ENCODE results near the gene SYNGR2. TPM values are rescaled to one million over a fixed set of nuclear protein-coding genes. Genes with fewer than 3 reads are reported as not detected.
A peak's percentile ranks its signal among the peaks of the same experiment; 100 is the strongest.

Gene SYNGR2
- total and polyA plus RNA-seq, 9 of the 15 experiments (the other 6 are each of a cell fraction or from before 2014, with no cell fraction given) = 1.4 to 173 (median 87.8) TPM

- FAIRE-seq (no peak), ATAC-seq (no peak), DNase-seq (ENCODE audit: extremely low read depth in 1 of 4, low spot score in 3 of 4) (no peak)
- TF ChIP-seq ZBTB8A (IDR thresholded peaks at IDR 0.05; ENCODE audit: partially characterized antibody) (no peak), MED1 (CRISPR knock-in tag; IDR thresholded peaks at IDR 0.05; ENCODE audit: borderline replicate concordance) (0 out of 2 replicates have a peak, but pooled peaks have one; percentile 55), POLR2G (IDR thresholded peaks at IDR 0.05; ENCODE audit: low read depth, low read length) (peak; percentile 7; the same call in 1 of the 2 replicates)
- H4K20me1 ChIP-seq (replicated peaks; ENCODE audit: control insufficient read depth, insufficient read depth, low read length) = no peaks in the 10 kb centered on the region; the same call in 1 of the 2 replicates
- H3K9me3 ChIP-seq (replicated peaks; ENCODE audit: control insufficient read depth, insufficient read depth, low read depth, low read length) = no peaks in the 10 kb centered on the region
- H3K4me3 ChIP-seq = no peak overlapping the region
- no peak overlapping the region for H2AFZ ChIP-seq (ENCODE audit: low read depth, low read length)
- no peaks in the 10 kb centered on the region for H3K27me3 ChIP-seq (ENCODE audit: control insufficient read depth in 2 of 2, insufficient read depth in 2 of 2, low read length in 2 of 2)
- peaks cover 73% of the 10 kb centered on the region for H3K36me3 ChIP-seq (ENCODE audit: control insufficient read depth, insufficient read depth, low read length)
- H3K4me2 ChIP-seq (ENCODE audit: insufficient read depth, low read length) = no peak overlapping the region
- intact Hi-C loops (cut with micrococcal nuclease) = loop anchor here (5.0 kb wide), 1 partner anchor 43 kb away; the partner anchor contains the start of gene SYNGR2
- no TSS peak for BruUV-seq (replicated peaks)
- POLR2A ChIA-PET = interaction anchor here (0.8 kb wide), 1 partner anchor 11 kb away, joined by 3 read pairs; no protein-coding TSS in a partner anchor
- in situ Hi-C loops (cut with MboI) = no loop called here
- no peak overlapping the region; the same call in 2 of the 3 replicates for H3K27ac ChIP-seq (ENCODE audit: extremely low read depth, low read depth, low read length)
- CTCF ChIA-PET (ENCODE audit: low intra/inter-chr PET ratio) = no interaction called here
- WGBS (ENCODE audit: insufficient coverage, low coverage, missing lambda C conversion rate) = 87% methylated on average over 4 of the region's 12 CpGs
- peaks cover 76% of the 10 kb centered on the region for H3K79me2 ChIP-seq (ENCODE audit: control insufficient read depth, insufficient read depth, low read length)
- H3K4me1 ChIP-seq (replicated peaks in 1 of 2; ENCODE audit: control insufficient read depth in 2 of 2, insufficient read depth in 2 of 2, low read length in 2 of 2) = peaks cover 16 to 79% of the 10 kb centered on the region in 2 experiments
- peak overlapping the region in 1 of 2 experiments; percentile 84; a peak in 2 of 4 replicates for H3K9ac ChIP-seq (ENCODE audit: insufficient read depth in 1 of 2, low read depth in 2 of 2, low read length in 2 of 2)
- H3K9me1 ChIP-seq (ENCODE audit: control insufficient read depth, insufficient read depth, low read length) = no peaks in the 10 kb centered on the region
These were observed 43.6 kb upstream of the SYNGR2 start for GRCh38 chr17:78124836-78125137.

GRCh38 chr17:78125138-78125913 is 43.1 kb upstream of the SYNGR2 start:
- Histone ChIP-seq H3K9ac (ENCODE audit: insufficient read depth in 1 of 2, low read depth in 2 of 2, low read length in 2 of 2) (peak overlapping the region; percentile 82 to 95; a peak in 3 of 4 replicates), H4K20me1 (replicated peaks; ENCODE audit: control insufficient read depth, insufficient read depth, low read length) (no peaks in the 10 kb centered on the region; the same call in 1 of the 2 replicates), H3K9me1 (ENCODE audit: control insufficient read depth, insufficient read depth, low read length) (no peaks in the 10 kb centered on the region), H3K4me1 (replicated peaks in 1 of 2; ENCODE audit: control insufficient read depth in 2 of 2, insufficient read depth in 2 of 2, low read length in 2 of 2) (peaks cover 22 to 85% of the 10 kb centered on the region in 2 experiments), H3K4me2 (ENCODE audit: insufficient read depth, low read length) (no peak overlapping the region), H3K4me3 (no peak overlapping the region), H3K27me3 (ENCODE audit: control insufficient read depth in 2 of 2, insufficient read depth in 2 of 2, low read length in 2 of 2) (no peaks in the 10 kb centered on the region), H3K36me3 (ENCODE audit: control insufficient read depth, insufficient read depth, low read length) (peaks cover 68% of the 10 kb centered on the region), H3K27ac (ENCODE audit: extremely low read depth, low read depth, low read length) (no peak overlapping the region; the same call in 2 of the 3 replicates), H2AFZ (ENCODE audit: low read depth, low read length) (no peak overlapping the region), H3K79me2 (ENCODE audit: control insufficient read depth, insufficient read depth, low read length) (peaks cover 80% of the 10 kb centered on the region), H3K9me3 (replicated peaks; ENCODE audit: control insufficient read depth, insufficient read depth, low read depth, low read length) (no peaks in the 10 kb centered on the region)
- intact Hi-C loops (cut with micrococcal nuclease) = loop anchor here (5.0 kb wide), 1 partner anchor 42 kb away; the partner anchor contains the start of gene SYNGR2
- WGBS (ENCODE audit: insufficient coverage, low coverage, missing lambda C conversion rate) = 96% methylated on average over 25 of the region's 39 CpGs
- BruUV-seq (replicated peaks) = no TSS peak
- no peak for FAIRE-seq
- TF ChIP-seq RBFOX2 (IDR thresholded peaks at IDR 0.05; ENCODE audit: low read depth, low read length) = peak; percentile 54
- TF ChIP-seq ZNF644 (tag; IDR thresholded peaks at IDR 0.05; ENCODE audit: low read depth) = no peak
- no peak for TF ChIP-seq ZKSCAN3 (CRISPR knock-in tag; IDR thresholded peaks at IDR 0.05)
- TF ChIP-seq RBM14 (IDR thresholded peaks at IDR 0.05; ENCODE audit: borderline replicate concordance, insufficient read depth, low read depth, low read length) = no peak
- TF ChIP-seq ZNF609 (CRISPR knock-in tag; IDR thresholded peaks at IDR 0.05; ENCODE audit: borderline replicate concordance) = 0 out of 2 replicates have a peak, but pooled peaks have one; percentile 48
- ChIA-PET POLR2A (interaction anchor here (0.8 kb wide), 1 partner anchor 11 kb away, joined by 3 read pairs; no protein-coding TSS in a partner anchor), CTCF (ENCODE audit: low intra/inter-chr PET ratio) (no interaction called here)
- no peak for ATAC-seq
- in situ Hi-C loops (cut with MboI) = no loop called here
- DNase-seq (ENCODE audit: extremely low read depth in 1 of 4, low spot score in 3 of 4) = no peak

Measured in K562 (cell line).